Osteoblast (primary cell): ENCODE data around the gene KLHL5. TPM values are rescaled to one million over a fixed set of nuclear protein-coding genes. Genes with fewer than 3 reads are reported as not detected.

Experiments used
- DNase-seq: peaks from one replicate; pipeline ENCODE4 v3.0.0; 2011; ENCODE audit warnings: low spot score, mixed read lengths; ENCODE audit not compliant: insufficient read length; ENCODE audit errors: missing footprints
- H2AFZ ChIP-seq: 2 replicates; pipeline ENCODE4 v1.6.0; 2011; ENCODE audit warnings: mild to moderate bottlenecking, low read length
- H3K27ac ChIP-seq: 2 replicates; pipeline ENCODE4 v1.5.1; 2011; ENCODE audit warnings: mild to moderate bottlenecking, low read depth, low read length, moderate library complexity
- H3K27me3 ChIP-seq: 2 replicates; pipeline ENCODE4 v1.6.0; 2012; ENCODE audit warnings: mild to moderate bottlenecking, control low read depth, inconsistent platforms, low read length, moderate library complexity; ENCODE audit not compliant: insufficient read depth
- H3K36me3 ChIP-seq: 2 replicates; pipeline ENCODE4 v1.5.1; 2011; ENCODE audit warnings: mild to moderate bottlenecking, low read length, control low read depth, moderate library complexity; ENCODE audit not compliant: insufficient read depth
- H3K4me1 ChIP-seq: 2 replicates; pipeline ENCODE4 v1.5.1; 2011; ENCODE audit warnings: mild to moderate bottlenecking, low read length, control low read depth, moderate library complexity; ENCODE audit not compliant: insufficient read depth
- H3K4me2 ChIP-seq: 2 replicates; pipeline ENCODE4 v1.6.0; 2011; ENCODE audit warnings: mild to moderate bottlenecking, low read length; ENCODE audit not compliant: insufficient read depth
- H3K4me3 ChIP-seq: fragments of 200-600 bp; sonication (generic); 3 replicates; pipeline ENCODE4 v1.5.1; 2012; ENCODE audit warnings: mild to moderate bottlenecking, low read length, inconsistent platforms; ENCODE audit not compliant: insufficient read depth
- H3K79me2 ChIP-seq: 2 replicates; pipeline ENCODE4 v1.6.0; 2012; ENCODE audit warnings: mild to moderate bottlenecking, low read length, control low read depth, inconsistent platforms; ENCODE audit not compliant: insufficient read depth
- H3K9me3 ChIP-seq: 2 replicates; pipeline ENCODE4 v1.5.1; 2011; ENCODE audit warnings: low read depth, low read length, control low read depth
- H4K20me1 ChIP-seq: 2 replicates; pipeline ENCODE4 v1.6.0; 2012; ENCODE audit warnings: mild to moderate bottlenecking, low read length, control low read depth; ENCODE audit not compliant: insufficient read depth
- CTCF ChIP-seq: IDR thresholded peaks from 2 replicates; pipeline ENCODE4 v1.5.1; 2011; ENCODE audit warnings: mild to moderate bottlenecking, low read depth, low read length, moderate library complexity; ENCODE audit errors: extremely low read depth
- total RNA-seq: library from RNA; depleted of rRNA; stranded (reverse); fragments of >200 nt; gene quantifications from 2 replicates; pipeline ENCODE4 v1.2.3, GENCODE V29; 2012

The KLHL5 gene
- total RNA-seq, 1 donor = 95.5 TPM

GRCh38 chr4:39118034-39118658, 56.1 kb downstream of the KLHL5 start:
- peaks cover 4% of the 10 kb centered on the region for H3K36me3 ChIP-seq
- no peaks in the 10 kb centered on the region for H3K9me3 ChIP-seq
- H4K20me1 ChIP-seq = no peaks in the 10 kb centered on the region
- DNase-seq = no peak
- H3K27ac ChIP-seq = no peak overlapping the region
- no peak overlapping the region for H3K4me2 ChIP-seq
- no peak overlapping the region for H2AFZ ChIP-seq
- H3K79me2 ChIP-seq = no peaks in the 10 kb centered on the region
- TF ChIP-seq CTCF = no peak
- no peak overlapping the region for H3K4me3 ChIP-seq
- H3K4me1 ChIP-seq = peaks cover 10% of the 10 kb centered on the region
- no peaks in the 10 kb centered on the region for H3K27me3 ChIP-seq

GRCh38 chr4:39120418-39120817, 58.4 kb downstream of the KLHL5 start:
- Histone ChIP-seq H3K27me3 (no peaks in the 10 kb centered on the region), H3K9me3 (no peaks in the 10 kb centered on the region), H3K79me2 (no peaks in the 10 kb centered on the region), H4K20me1 (no peaks in the 10 kb centered on the region), H2AFZ (no peak overlapping the region), H3K4me3 (no peak overlapping the region), H3K4me1 (no peaks in the 10 kb centered on the region), H3K4me2 (no peak overlapping the region), H3K36me3 (no peaks in the 10 kb centered on the region), H3K27ac (no peak overlapping the region)
- no peak for DNase-seq
- no peak for TF ChIP-seq CTCF

- Histone ChIP-seq H4K20me1 (no peaks in the 10 kb centered on the region), H3K27ac (no peak overlapping the region), H3K36me3 (no peaks in the 10 kb centered on the region), H3K79me2 (no peaks in the 10 kb centered on the region), H3K9me3 (no peaks in the 10 kb centered on the region), H3K4me3 (no peak overlapping the region), H3K4me1 (no peaks in the 10 kb centered on the region), H2AFZ (no peak overlapping the region), H3K27me3 (no peaks in the 10 kb centered on the region), H3K4me2 (no peak overlapping the region)
- no peak for DNase-seq
- no peak for TF ChIP-seq CTCF
Measured at GRCh38 chr4:39124885-39125599, 63.0 kb downstream of the KLHL5 start.

- H3K79me2 ChIP-seq = no peaks in the 10 kb centered on the region
- no peak overlapping the region for H3K4me3 ChIP-seq
- no peaks in the 10 kb centered on the region for H3K9me3 ChIP-seq
- H3K4me1 ChIP-seq = no peaks in the 10 kb centered on the region
- H3K4me2 ChIP-seq = no peak overlapping the region
- no peak overlapping the region for H3K27ac ChIP-seq
- no peak for TF ChIP-seq CTCF
- H4K20me1 ChIP-seq = no peaks in the 10 kb centered on the region
- no peaks in the 10 kb centered on the region for H3K36me3 ChIP-seq
- DNase-seq = no peak
- no peak overlapping the region for H2AFZ ChIP-seq
- no peaks in the 10 kb centered on the region for H3K27me3 ChIP-seq
Measured at GRCh38 chr4:39125600-39125985, 63.6 kb downstream of the KLHL5 start.
